IPS-11a (cell line): ENCODE measurements around the gene NDUFB4.

Experiments
- H3K4me3 ChIP-seq: one replicate; pipeline ENCODE4 v1.5.1; 2013; ENCODE audit warnings: low read depth, low read length, control low read depth

NDUFB4 gene

GRCh38 chr3:120596116-120596852, at the start of gene NDUFB4:
Gene NDUFB4, plus strand, starts transcription at chr3:120596336. Its CDS starts 24 bp downstream, at chr3:120596360.
- H3K4me3 ChIP-seq, result peak within 1 kb of the TSS; percentile 94

GRCh38 chr3:120550546-120550945, 45.6 kb upstream of the NDUFB4 start:
- no peak overlapping the region for H3K4me3 ChIP-seq

- no peak overlapping the region for H3K4me3 ChIP-seq
Measured at GRCh38 chr3:120552184-120553172, 43.7 kb upstream of the NDUFB4 start.

- H3K4me3 ChIP-seq, result no peak overlapping the region
Measured at GRCh38 chr3:120554812-120555606, 41.1 kb upstream of the NDUFB4 start.

- no peak overlapping the region for H3K4me3 ChIP-seq
Measured at GRCh38 chr3:120555657-120556509, 40.3 kb upstream of the NDUFB4 start.

- H3K4me3 ChIP-seq, result no peak overlapping the region
Measured at GRCh38 chr3:120557115-120557514, 39.0 kb upstream of the NDUFB4 start.

- H3K4me3 ChIP-seq, result peak overlapping the region; percentile 67
Measured at GRCh38 chr3:120558771-120559241, 37.3 kb upstream of the NDUFB4 start.

GRCh38 chr3:120559242-120560061, 36.7 kb upstream of the NDUFB4 start:
- H3K4me3 ChIP-seq, result peak overlapping the region; percentile 67

GRCh38 chr3:120560304-120561250, 35.6 kb upstream of the NDUFB4 start:
- H3K4me3 ChIP-seq, result no peak overlapping the region

GRCh38 chr3:120561251-120562045, 34.7 kb upstream of the NDUFB4 start:
- no peak overlapping the region for H3K4me3 ChIP-seq

- H3K4me3 ChIP-seq, result no peak overlapping the region
Measured at GRCh38 chr3:120563356-120564022, 32.6 kb upstream of the NDUFB4 start.

GRCh38 chr3:120566243-120566975, 29.7 kb upstream of the NDUFB4 start:
- H3K4me3 ChIP-seq, result no peak overlapping the region

GRCh38 chr3:120567370-120568201, 28.6 kb upstream of the NDUFB4 start:
- no peak overlapping the region for H3K4me3 ChIP-seq

- no peak overlapping the region for H3K4me3 ChIP-seq
Measured at GRCh38 chr3:120568202-120568531, 28.0 kb upstream of the NDUFB4 start.

- H3K4me3 ChIP-seq, result no peak overlapping the region
Measured at GRCh38 chr3:120568598-120568997, 27.5 kb upstream of the NDUFB4 start.
